HG02763 (cell line): ENCODE results near the gene TCEAL7.

ENCODE experiments used
- ATAC-seq: cut with Tn5 transposase; IDR thresholded peaks from one replicate; pipeline ENCODE4 v1.9.1; 2021; ENCODE audit warnings: mild to moderate bottlenecking, moderate library complexity; ENCODE audit not compliant: unreplicated experiment

The TCEAL7 gene

DNA sequence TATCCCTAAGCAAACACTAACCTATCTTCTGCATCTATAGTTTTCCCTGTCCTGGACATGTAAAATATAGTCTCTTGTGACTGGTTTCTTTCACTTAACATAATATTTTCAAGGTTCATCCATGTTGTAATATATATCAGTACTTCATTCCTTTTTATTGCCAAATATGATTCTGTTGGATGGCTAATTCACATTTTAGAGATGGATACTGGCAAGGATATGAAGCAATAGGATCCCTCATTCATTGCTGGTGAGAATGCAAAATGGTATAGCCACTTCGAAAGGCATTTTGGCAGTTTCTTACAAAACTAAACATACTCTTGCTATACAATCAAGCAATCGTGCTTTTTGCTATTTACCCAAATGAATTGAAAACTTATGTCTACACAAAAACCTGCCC is 33.0 kb downstream of the TCEAL7 start:
- ATAC-seq, result no peak

DNA sequence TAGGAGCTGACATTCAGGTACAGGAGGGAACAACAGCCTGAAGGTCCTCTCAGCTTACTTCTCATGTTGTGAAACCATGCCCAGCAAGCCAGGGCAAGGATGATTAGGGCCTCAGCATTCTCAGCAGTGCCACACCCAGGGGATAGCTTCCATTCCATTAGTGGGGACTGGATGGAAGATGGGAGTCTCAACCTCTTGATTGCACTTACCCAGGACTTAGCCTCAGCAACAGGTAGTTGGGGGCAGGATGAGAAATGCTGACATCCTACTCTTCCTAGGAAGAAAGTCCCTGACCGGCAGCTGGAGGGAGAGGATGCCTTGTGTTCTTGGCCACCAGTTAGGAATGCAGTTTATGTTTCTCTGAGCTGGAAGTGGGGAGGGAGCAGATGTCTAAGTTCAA is 37.5 kb downstream of the TCEAL7 start:
- no peak for ATAC-seq

DNA sequence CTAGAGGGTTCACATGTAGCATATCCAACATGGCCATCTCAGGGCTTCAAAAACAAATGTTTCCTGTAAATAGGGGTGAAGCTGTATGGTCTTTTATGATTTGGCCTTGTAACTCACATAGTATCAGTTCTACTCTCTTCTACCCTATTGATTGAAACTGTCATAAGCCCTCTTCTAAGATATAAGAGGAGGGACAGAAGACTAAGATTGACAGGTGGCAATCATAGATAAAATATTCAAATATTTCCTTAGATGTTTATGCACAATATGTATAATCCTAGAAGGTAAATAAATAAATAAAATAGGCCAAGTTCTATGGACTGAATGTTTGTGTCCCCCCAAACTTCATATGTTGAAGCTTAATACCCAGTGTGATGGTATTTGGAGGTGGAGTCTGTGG is 39.4 kb downstream of the TCEAL7 start:
- no peak for ATAC-seq

- no peak for ATAC-seq
Measured at GRCh38 chrX:103372886-103373285, 42.8 kb downstream of the TCEAL7 start.

DNA sequence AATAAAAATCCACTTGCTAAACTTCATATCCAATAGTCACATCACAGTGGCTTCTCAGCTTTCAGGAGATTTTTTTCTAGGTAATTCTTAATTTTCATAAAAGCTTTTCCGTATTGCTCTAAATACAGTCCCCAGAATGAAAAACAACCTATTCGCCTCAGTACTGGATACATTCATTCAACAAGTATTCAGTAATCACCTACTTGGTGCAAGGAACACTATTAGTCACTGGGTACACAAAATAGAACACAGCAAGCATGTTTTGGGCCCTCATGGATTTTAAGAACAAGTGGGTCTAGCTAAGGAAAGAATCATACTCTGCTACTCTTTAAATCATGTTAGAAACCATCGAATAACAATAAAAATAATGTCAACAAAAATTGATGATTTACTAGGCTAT is 43.5 kb downstream of the TCEAL7 start:
- ATAC-seq, result no peak

- no peak for ATAC-seq
Measured at GRCh38 chrX:103376118-103376978, 46.3 kb downstream of the TCEAL7 start, which contains the start of gene BEX3. BEX3 (plus strand) TSS chrX:103376538; CDS start chrX:103377522, 984 bp downstream.

DNA sequence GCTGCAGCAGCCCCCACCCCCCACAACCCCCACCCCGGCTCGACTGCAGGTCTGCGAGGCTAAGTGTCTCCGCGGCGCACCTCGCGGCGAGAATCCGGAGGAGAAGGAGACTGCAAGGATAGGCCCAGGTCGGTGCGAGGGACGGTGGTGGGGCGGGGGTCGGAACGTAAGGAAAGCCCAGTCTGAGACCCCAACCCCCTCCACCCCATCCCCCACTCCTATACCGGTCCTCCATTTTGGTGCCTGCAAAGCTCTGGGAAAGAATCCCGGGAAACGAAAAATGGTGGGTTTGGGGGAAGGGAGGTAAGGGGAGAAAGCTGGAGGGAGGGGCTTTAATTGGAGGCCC is 46.9 kb downstream of the TCEAL7 start:
- no peak for ATAC-seq

DNA sequence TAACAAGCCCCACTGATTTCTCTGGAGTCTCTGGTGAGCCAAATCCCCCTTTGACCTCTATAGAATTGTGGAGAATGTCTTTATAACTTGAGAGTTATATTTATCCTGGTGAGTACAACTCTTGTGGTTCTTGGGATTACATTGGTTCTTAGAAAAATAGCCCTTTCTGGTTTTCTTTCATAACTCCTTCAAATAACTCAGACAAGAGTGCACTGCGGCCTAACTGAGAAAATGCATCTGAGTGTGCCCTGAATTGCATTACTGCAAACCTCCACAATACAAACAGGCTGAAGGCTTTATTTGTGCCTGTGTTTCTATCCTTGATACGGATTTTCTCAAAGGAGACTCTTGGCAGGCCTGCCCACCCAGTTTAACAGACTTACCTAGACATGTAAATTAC is 49.0 kb downstream of the TCEAL7 start:
- no peak for ATAC-seq
